T1000 (cell line): ENCODE measurements around the gene MUC4.
"Not testable (repeated sequence)": the region's sequence is repeated elsewhere in the genome, so short reads cannot be mapped to it uniquely, and the experiment has no call there.

Experiments
- DNase-seq: peaks from one replicate; lab custom pipeline; 2025; ENCODE audit warnings: mixed read lengths; lab: John Stamatoyannopoulos, UW

Gene MUC4

GRCh38 chr3:195838714-195839113 lies 27.0 kb upstream of the MUC4 start:
- DNase-seq = no peak

DNA sequence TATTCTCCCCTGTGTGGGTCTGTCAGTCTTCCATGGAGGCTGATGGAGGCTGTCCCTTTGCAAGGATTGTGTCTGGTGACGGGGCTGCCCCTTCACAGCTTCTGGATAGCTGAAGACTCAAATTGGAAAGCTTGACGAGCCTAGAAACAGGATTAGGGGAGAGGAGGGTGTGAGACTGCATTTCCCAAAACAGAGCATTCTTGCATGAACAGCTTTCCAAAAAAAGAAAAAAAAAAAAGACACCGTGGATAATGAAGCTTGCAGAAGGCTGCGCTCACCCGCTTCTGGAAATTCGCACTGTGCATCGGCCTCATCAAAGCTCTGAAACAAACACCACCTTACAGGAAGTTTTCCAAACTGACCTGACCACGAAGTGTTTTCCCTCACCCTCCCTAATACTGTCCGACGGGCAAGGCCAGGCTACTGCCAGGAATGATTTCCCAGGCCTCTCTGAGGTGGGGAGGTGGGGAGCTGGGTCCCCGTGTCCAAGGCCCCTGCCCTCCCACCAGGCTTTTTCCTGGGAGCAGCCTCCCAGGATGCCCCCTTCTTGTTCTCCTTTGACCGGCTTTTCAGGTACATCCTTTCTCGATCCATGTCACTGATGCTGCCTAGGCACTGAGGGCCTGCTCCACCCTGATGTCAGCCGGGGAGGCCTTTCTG lies 24.9 kb upstream of the MUC4 start:
- DNase-seq = no peak

- no peak for DNase-seq
Observed at GRCh38 chr3:195835791-195836190, 24.1 kb upstream of the MUC4 start.

GRCh38 chr3:195834675-195835583 lies 23.2 kb upstream of the MUC4 start:
- no peak for DNase-seq

GRCh38 chr3:195829897-195830254 lies 18.1 kb upstream of the MUC4 start:
- no peak for DNase-seq

GRCh38 chr3:195828762-195829161 lies 17.0 kb upstream of the MUC4 start:
- no peak for DNase-seq

- DNase-seq = no peak
Observed at GRCh38 chr3:195825857-195826804, 14.4 kb upstream of the MUC4 start.

DNA sequence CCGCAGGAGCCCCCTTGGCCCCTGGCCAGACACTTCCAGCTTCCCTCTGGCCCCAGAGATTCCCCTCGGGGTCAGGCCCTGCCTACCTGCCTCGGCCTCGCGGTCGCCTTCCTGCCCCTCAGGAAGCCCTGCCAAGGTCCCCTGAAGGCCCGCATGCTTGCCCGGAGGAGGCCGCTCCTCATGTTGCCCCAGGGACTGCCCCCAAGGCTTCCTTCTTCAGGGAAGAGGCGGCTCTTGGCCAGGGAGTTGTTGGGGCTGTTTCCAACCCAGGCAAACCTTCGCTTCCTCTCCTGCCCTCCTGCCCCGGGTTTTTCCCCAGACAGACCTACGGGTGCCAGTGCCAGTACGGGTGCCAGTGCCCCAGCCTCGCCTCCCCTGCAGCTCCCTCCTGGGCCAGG lies 13.5 kb upstream of the MUC4 start:
- DNase-seq = no peak

DNA sequence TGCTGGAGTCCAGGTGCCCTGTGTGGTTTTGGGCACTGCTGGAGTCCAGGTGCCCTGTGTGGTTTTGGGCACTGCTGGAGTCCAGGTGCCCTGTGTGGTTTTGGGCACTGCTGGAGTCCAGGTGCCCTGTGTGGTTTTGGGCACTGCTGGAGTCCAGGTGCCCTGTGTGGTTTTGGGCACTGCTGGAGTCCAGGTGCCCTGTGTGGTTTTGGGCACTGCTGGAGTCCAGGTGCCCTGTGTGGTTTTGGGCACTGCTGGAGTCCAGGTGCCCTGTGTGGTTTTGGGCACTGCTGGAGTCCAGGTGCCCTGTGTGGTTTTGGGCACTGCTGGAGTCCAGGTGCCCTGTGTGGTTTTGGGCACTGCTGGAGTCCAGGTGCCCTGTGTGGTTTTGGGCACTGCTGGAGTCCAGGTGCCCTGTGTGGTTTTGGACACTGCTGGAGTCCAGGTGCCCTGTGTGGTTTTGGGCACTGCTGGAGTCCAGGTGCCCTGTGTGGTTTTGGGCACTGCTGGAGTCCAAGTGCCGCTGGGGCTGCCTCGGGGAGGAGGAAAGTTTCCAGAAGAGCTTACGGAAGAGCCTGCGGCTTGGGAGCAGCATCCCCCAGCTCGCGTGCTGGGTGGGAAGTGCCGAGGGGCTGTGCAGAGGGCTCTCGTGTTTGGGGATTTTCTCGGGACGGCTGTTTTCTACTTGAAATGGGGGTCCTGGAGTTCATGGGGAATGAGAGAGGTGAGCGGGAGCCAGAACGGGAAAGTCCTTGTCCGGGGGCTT lies 12.9 kb upstream of the MUC4 start:
- not testable (repeated sequence) for DNase-seq

GRCh38 chr3:195823999-195824398 lies 12.3 kb upstream of the MUC4 start:
- DNase-seq = no peak

GRCh38 chr3:195823280-195823679 lies 11.6 kb upstream of the MUC4 start:
- no peak for DNase-seq

DNA sequence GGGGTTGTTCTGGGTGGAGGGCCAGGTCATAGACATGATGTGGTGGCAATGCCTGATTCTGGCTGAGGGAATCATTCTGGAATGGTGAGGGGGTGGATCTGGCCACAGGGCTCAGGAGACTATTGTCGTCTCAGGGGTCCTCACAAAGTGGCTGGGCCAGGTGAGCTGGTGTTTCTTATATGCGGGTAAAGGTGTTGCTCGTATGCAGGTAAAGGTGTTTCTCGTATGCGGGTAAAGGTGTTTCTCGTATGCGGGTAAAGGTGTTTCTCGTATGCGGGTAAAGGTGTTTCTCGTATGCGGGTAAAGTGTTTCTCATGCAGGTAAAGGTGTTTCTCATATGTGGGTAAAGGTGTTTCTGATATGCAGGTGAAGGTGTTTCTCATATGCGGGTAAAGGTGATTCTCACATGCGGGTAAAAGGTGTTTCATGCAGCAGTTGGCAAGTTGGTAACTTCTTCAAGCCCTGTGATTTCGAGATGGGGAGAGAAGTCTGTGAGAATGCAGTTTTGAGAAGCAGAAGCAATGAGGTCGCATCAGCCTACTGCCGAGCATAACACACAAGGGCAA lies 10.5 kb upstream of the MUC4 start:
- no peak for DNase-seq

- DNase-seq = no peak
Observed at GRCh38 chr3:195821403-195822130, 9.8 kb upstream of the MUC4 start.

GRCh38 chr3:195820901-195821300 lies 9.2 kb upstream of the MUC4 start:
- no peak for DNase-seq

DNA sequence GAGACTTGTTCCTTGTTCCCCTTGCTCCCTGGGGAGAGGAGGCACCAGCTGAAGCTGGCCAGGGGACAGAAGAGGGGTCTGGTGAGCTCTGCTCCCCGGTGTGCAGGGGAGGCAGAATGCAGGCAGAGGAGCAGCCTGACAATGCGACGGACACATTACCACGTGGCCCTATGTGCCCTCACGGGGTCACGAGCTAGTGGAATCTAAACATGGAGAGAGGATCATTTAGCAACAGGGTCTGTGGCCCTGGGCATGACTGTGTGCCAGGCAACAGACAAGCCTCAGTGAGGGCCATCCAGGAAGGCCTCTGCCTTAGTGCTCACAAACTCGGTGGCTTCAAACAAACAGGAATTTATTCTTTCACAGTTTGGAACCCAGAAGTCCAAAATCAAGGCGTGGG lies 8.5 kb upstream of the MUC4 start:
- no peak for DNase-seq

DNA sequence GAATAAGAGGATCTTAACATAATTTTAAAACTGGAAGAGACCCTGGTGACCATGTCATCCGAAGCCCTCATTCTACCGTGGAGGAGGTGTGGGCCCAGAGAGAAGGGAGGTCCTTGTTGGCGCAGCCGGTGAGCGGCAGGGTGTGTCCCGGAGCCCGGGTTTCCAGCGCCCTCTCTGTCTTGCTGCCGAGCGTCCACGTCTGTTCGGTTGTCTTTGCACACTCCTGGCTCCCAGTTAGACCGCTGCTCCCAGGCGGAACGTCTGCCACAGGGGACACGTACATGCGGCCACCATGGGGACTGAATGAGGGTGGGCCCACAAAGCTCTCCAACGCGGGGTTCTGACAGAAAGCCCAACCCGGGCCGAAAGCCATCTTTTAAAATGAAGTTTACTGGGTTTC lies 6.6 kb upstream of the MUC4 start:
- no peak for DNase-seq

GRCh38 chr3:195817578-195818135 lies 5.9 kb upstream of the MUC4 start:
- DNase-seq = no peak

DNA sequence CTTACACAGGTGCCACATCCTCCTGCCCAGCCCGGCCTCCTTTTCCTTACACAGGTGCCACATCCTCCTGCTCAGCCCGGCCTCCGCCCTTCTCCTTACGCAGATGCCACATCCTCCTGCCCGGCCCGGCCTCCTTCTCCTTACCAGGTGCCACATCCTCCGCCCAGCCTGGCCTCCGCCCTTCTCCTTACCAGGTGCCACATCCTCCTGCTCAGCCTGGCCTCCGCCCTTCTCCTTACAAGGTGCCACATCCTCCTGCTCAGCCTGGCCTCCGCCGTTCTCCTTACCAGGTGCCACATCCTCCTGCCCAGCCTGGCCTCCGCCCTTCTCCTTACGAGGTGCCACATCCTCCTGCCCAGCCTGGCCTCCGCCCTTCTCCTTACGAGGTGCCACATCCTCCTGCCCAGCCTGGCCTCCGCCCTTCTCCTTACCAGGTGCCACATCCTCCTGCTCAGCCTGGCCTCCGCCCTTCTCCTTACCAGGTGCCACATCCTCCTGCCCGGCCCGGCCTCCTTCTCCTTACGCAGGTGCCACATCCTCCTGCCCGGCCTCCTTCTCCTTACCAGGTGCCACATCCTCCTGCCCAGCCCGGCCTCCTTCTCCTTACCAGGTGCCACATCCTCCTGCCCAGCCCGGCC lies 4.7 kb upstream of the MUC4 start:
- DNase-seq = not testable (repeated sequence)

- DNase-seq = no peak
Observed at GRCh38 chr3:195815169-195815771, 3.5 kb upstream of the MUC4 start.
